CD4-positive, CD25-positive, alpha-beta regulatory T cell (primary cell): ENCODE data around the gene TET1. TPM values are rescaled to one million over a fixed set of nuclear protein-coding genes. Genes with fewer than 3 reads are reported as not detected.
A peak's percentile ranks its signal among the peaks of the same experiment; 100 is the strongest.

Source experiments
- ATAC-seq, 2 donors: fragments of 150-1000 bp; cut with Tn5 transposase; one replicate each; pipeline ENCODE4 v1.10.0; 2021; ENCODE audit warnings: low read depth in 2 of 2, moderate number of reproducible peaks in 2 of 2, moderate library complexity in 1 of 2
- DNase-seq, 3 donors: peaks; one replicate each; pipeline versions ENCODE4 v3.0.0 to v3.0.0-alpha.2; 2012 to 2022; ENCODE audit warnings: mixed read lengths in 1 of 3
- H3K27ac ChIP-seq: one replicate; pipeline ENCODE4 v1.7.0; 2013; ENCODE audit warnings: mild to moderate bottlenecking, low read length; ENCODE audit not compliant: insufficient read depth, poor library complexity, severe bottlenecking
- H3K27me3 ChIP-seq: one replicate; pipeline ENCODE4 v1.7.0; 2013; ENCODE audit warnings: low read length; ENCODE audit not compliant: control insufficient read depth, insufficient read depth
- H3K36me3 ChIP-seq: one replicate; pipeline ENCODE4 v1.7.0; 2013; ENCODE audit warnings: mild to moderate bottlenecking, low read length, moderate library complexity; ENCODE audit not compliant: control insufficient read depth, insufficient read depth
- H3K4me1 ChIP-seq: 2 replicates; pipeline ENCODE4 v1.7.0; 2013; ENCODE audit warnings: mild to moderate bottlenecking, low read length; ENCODE audit not compliant: insufficient read depth, control insufficient read depth, poor library complexity, severe bottlenecking
- H3K4me3 ChIP-seq: one replicate; pipeline ENCODE4 v1.7.0; 2013; ENCODE audit warnings: low read depth, mild to moderate bottlenecking, low read length, moderate library complexity
- H3K9me3 ChIP-seq, 2 experiments: 1 replicate in 1 of 2; 2 replicates in 1 of 2; pipeline ENCODE4 v1.7.0; 2013; ENCODE audit warnings: low read length in 2 of 2, mild to moderate bottlenecking in 1 of 2, moderate library complexity in 1 of 2; ENCODE audit not compliant: control insufficient read depth in 2 of 2
- H3K27ac Mint-ChIP-seq, 3 donors: one replicate each; pipeline ENCODE4 v1.8.0; 2020 to 2022; ENCODE audit warnings: mild to moderate bottlenecking in 3 of 3, mixed read lengths in 3 of 3, moderate library complexity in 2 of 3
- H3K27me3 Mint-ChIP-seq: one replicate; pipeline ENCODE4 v1.8.0; 2022; ENCODE audit warnings: mild to moderate bottlenecking, mixed read lengths
- H3K36me3 Mint-ChIP-seq: one replicate; pipeline ENCODE4 v1.8.0; 2020; ENCODE audit warnings: mixed read lengths
- H3K4me1 Mint-ChIP-seq, 4 donors: one replicate each; pipeline ENCODE4 v1.8.0; 2020 to 2022; ENCODE audit warnings: mixed read lengths in 4 of 4, mild to moderate bottlenecking in 1 of 4
- H3K4me3 Mint-ChIP-seq, 4 donors: one replicate each; pipeline ENCODE4 v1.8.0; 2020 to 2022; ENCODE audit warnings: mild to moderate bottlenecking in 4 of 4, mixed read lengths in 4 of 4, moderate library complexity in 3 of 4
- H3K9me3 Mint-ChIP-seq, 7 donors: one replicate each; pipeline ENCODE4 v1.8.0; 2020 to 2022; ENCODE audit warnings: mixed read lengths in 7 of 7, mild to moderate bottlenecking in 3 of 7, moderate library complexity in 2 of 7
- polyA plus RNA-seq, 4 donors: library from polyadenylated mRNA; unstranded; fragments of 300-500 nt; fragmentation: Illumina TruSeq; gene quantifications; one replicate each; pipeline ENCODE4 v1.2.3, GENCODE V29; 2021
- total RNA-seq: library from RNA; stranded (reverse); gene quantifications from one replicate; pipeline ENCODE4 v1.2.3, GENCODE V29; 2022

The TET1 gene
- total and polyA plus RNA-seq, 5 donors from 2014 or later: 0.95 to 4.3 (median 1.6) TPM

DNA sequence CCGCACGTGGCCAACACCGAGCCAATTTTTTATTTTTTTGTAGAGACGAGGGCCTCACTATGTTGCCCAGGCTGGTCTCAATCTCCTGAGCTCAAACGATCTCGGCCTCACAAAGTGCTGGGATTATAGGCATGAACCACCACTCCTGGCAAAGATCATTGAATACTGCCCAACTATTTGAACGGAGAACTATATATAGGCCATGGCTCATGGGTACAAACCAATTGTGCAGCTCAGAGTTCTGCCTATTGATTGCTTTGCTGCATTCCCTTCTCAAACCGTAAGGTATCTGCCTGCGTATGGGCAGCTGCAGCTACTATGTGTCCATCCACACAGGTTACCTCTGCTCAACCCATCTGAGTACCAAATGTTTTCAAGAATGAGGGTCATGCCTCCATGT, 23.2 kb upstream of the TET1 start:
- Mint-ChIP-seq H3K27ac (no peak overlapping the region), H3K4me3 (no peak overlapping the region), H3K27me3 (no peaks in the 10 kb centered on the region), H3K36me3 (no peaks in the 10 kb centered on the region), H3K9me3 (no peaks in the 10 kb centered on the region), H3K4me1 (peaks cover 0 to 5% (median 0%) of the 10 kb centered on the region in 4 donors)
- Histone ChIP-seq H3K9me3 (no peaks in the 10 kb centered on the region), H3K27ac (no peak overlapping the region), H3K36me3 (no peaks in the 10 kb centered on the region), H3K27me3 (no peaks in the 10 kb centered on the region), H3K4me1 (no peaks in the 10 kb centered on the region), H3K4me3 (no peak overlapping the region)
- ATAC-seq (no peak), DNase-seq (no peak)

DNA sequence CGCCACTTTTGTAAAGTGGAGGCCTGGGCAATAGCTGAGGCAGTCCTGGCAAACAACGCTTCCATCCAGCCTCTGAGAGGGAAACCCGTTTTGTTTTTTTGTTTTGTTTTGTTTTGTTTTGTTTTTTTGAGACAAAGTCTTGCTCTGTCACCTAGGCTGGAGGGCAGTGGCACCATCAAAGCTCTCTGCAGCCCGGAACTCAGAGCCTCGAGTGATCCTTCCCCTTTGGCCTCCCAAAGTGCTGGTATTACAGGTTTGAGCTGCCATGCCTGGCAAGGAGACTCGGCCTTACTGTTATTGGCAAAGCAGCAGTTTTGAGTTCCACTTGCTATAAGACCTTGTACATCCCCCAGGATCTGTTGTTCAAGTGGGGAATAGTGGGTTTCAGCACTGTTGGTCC, 22.3 kb upstream of the TET1 start:
- no peak overlapping the region for H3K4me3 Mint-ChIP-seq
- no peaks in the 10 kb centered on the region for H3K4me1 ChIP-seq
- no peaks in the 10 kb centered on the region for H3K27me3 ChIP-seq
- H3K36me3 ChIP-seq: no peaks in the 10 kb centered on the region
- H3K27me3 Mint-ChIP-seq: no peaks in the 10 kb centered on the region
- H3K27ac Mint-ChIP-seq: no peak overlapping the region
- no peak overlapping the region for H3K4me3 ChIP-seq
- H3K9me3 ChIP-seq: no peaks in the 10 kb centered on the region
- no peaks in the 10 kb centered on the region for H3K9me3 Mint-ChIP-seq
- ATAC-seq (no peak), DNase-seq (no peak)
- peaks cover 0 to under 1% (median 0%) of the 10 kb centered on the region in 4 donors for H3K4me1 Mint-ChIP-seq
- no peaks in the 10 kb centered on the region for H3K36me3 Mint-ChIP-seq
- H3K27ac ChIP-seq: no peak overlapping the region

DNA sequence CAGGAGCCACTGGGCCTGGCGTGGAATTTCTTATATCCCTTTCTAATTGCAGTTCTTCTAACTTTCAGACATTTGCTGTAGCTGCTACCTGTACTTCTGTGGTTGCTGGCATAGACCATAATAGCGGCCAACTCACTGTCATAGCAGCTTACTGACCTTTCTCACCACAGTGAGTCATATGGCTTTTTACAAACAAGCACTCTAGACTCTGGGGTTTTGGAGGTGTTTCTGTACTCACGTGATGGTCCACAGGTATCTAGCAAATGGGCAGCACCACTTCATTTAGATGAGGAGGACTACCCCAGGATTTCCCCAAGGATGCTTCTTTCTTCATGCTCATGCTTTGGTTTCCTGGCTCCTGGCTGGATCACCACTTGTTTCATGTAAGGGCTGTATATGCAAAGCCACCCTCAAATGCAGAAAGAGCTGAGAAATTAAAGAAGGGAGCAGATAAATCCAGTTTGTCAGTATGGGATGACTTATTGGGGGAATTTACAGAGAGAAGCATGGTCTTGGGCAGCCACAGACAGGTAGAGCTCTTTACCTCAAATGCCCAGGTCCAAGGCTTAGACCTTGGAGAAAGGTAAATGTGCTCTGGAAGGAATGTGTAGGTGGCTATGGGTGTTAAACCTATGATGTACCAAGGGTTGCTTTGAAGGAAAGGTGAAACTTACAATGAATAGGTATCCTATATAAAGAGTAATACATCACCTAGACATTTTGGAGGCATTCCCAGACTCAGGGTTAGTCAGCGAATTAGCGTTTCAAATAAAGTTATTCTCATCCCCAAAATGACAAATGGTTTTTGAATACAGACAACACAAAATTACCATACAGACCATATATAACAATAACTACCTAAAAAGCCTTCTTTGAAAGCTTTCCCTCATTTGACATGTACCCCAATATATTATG, 16.9 kb upstream of the TET1 start:
- Mint-ChIP-seq H3K27ac (no peak overlapping the region), H3K4me1 (no peaks in the 10 kb centered on the region), H3K27me3 (no peaks in the 10 kb centered on the region), H3K36me3 (no peaks in the 10 kb centered on the region), H3K4me3 (no peak overlapping the region), H3K9me3 (no peaks in the 10 kb centered on the region)
- ATAC-seq (no peak), DNase-seq (no peak)
- Histone ChIP-seq H3K36me3 (no peaks in the 10 kb centered on the region), H3K9me3 (no peaks in the 10 kb centered on the region), H3K4me3 (no peak overlapping the region), H3K27ac (no peak overlapping the region), H3K4me1 (no peaks in the 10 kb centered on the region), H3K27me3 (no peaks in the 10 kb centered on the region)

DNA sequence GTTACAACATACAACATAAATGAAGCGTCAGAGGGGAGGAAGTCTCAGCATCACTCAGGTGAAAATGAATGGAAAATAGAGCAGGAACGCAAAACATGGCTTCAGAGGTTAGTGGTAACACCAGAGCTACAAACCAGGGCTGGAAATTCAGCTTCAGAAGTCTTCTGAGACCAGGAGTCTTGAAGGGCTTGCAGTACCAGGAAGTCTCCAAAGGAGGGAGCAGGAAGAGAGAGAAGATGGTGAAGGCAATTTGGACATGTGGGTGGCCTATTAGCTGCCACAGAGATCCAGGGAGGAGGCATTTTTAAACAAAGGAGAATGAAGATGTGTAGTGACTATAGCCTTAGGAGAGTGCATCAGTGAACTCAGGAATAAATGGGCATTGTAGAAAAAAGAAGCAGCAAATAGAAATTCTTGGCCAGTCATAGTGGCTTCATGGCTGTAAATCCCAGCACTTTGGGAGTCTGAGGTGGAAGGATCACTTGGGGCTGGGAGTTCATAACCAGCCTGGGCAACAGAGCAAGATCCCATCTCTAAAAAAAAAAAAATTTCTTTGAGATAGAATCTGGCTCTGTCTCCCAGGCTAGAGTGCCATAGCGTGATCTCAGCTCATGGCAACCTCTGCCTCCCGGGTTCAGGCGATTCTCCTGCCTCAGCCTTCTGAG, 9.3 kb upstream of the TET1 start:
- Mint-ChIP-seq H3K27ac (no peak overlapping the region), H3K9me3 (peaks cover 0 to 2% (median 0%) of the 10 kb centered on the region in 7 donors), H3K4me1 (peaks cover 0 to 2% (median under 1%) of the 10 kb centered on the region in 4 donors), H3K4me3 (no peak overlapping the region), H3K27me3 (peaks cover 9% of the 10 kb centered on the region), H3K36me3 (no peaks in the 10 kb centered on the region)
- DNase-seq (peak; percentile 11 to 73 (median 51)), ATAC-seq (peak; percentile 53 to 62)
- Histone ChIP-seq H3K36me3 (no peaks in the 10 kb centered on the region), H3K4me3 (no peak overlapping the region), H3K27ac (no peak overlapping the region), H3K27me3 (no peaks in the 10 kb centered on the region), H3K4me1 (no peaks in the 10 kb centered on the region), H3K9me3 (no peaks in the 10 kb centered on the region)

DNA sequence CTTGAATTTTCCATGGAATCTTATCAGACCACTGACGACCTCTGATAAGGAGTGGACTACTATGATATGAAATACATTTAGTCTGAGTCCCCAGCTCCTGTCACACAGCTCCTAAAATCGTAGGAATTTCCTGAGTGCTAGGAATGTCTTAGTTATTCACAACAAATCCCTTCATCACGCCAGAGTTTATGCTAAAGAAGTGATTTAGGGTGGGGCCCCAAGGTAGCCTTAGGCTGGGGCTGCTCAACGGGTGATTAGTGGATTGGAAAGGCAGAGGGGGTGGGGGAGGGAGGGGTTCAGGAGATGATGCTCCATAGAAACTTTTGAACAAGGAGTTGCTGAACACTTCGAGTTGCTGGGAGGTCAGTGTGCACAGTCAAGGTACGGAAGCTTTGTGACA, 7.0 kb upstream of the TET1 start:
- H3K4me1 Mint-ChIP-seq: peaks cover 0 to 2% (median under 1%) of the 10 kb centered on the region in 4 donors
- Histone ChIP-seq H3K4me3 (no peak overlapping the region), H3K9me3 (no peaks in the 10 kb centered on the region), H3K27me3 (no peaks in the 10 kb centered on the region), H3K36me3 (no peaks in the 10 kb centered on the region), H3K27ac (no peak overlapping the region), H3K4me1 (no peaks in the 10 kb centered on the region)
- H3K27me3 Mint-ChIP-seq: peaks cover 30% of the 10 kb centered on the region
- H3K9me3 Mint-ChIP-seq: peaks cover 0 to 3% (median 0%) of the 10 kb centered on the region in 7 donors
- DNase-seq (no peak), ATAC-seq (no peak)
- no peak overlapping the region for H3K27ac Mint-ChIP-seq
- no peak overlapping the region for H3K4me3 Mint-ChIP-seq
- no peaks in the 10 kb centered on the region for H3K36me3 Mint-ChIP-seq

DNA sequence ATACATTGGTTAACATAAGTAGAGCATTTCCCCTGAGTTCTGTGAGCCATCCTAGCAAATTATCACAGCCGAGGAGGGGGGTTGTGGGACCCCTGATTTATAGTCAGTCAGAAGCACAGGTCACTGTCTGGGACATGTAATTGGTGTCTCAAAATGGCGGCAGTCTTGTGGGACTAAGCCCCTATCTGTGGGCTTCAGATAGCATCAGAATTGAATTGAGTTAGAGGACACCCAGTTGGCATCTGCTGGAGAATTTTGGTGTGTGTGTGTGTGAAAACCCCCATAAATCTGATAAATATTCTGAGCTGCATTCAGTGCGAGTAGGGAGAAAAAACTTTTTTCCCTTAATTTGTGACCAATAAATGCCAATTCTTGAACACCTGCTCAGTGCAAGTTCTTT, 6.5 kb upstream of the TET1 start:
- no peak overlapping the region for H3K4me3 ChIP-seq
- no peaks in the 10 kb centered on the region for H3K9me3 ChIP-seq
- Mint-ChIP-seq H3K9me3 (peaks cover 0 to 4% (median 0%) of the 10 kb centered on the region in 7 donors), H3K27ac (no peak overlapping the region), H3K27me3 (peaks cover 35% of the 10 kb centered on the region), H3K4me1 (peaks cover 0 to 2% (median under 1%) of the 10 kb centered on the region in 4 donors), H3K4me3 (no peak overlapping the region), H3K36me3 (no peaks in the 10 kb centered on the region)
- H3K27me3 ChIP-seq: peaks cover 2% of the 10 kb centered on the region
- ATAC-seq (no peak), DNase-seq (no peak)
- no peaks in the 10 kb centered on the region for H3K36me3 ChIP-seq
- no peak overlapping the region for H3K27ac ChIP-seq
- no peaks in the 10 kb centered on the region for H3K4me1 ChIP-seq

DNA sequence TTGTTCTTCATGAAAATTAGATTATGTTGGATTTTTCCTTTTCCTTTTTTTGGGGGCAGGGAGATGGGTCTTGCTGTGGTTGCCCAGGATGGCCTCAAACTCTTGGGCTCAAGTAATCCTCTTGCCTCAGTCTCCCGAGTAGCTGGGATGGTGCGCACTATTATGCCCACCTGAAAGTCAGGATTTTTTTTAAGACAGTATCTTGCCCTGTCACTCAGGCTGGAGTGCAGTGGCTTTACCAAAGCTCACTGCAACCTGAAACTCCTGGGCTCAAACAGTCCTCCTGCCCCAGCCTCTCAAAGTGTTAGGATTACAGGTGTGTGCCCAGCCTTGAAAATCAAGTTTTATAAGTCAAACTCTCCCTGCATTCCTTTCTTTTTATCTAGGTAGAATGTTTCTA, 1.7 kb upstream of the TET1 start:
- H3K4me1 ChIP-seq: peaks cover 24% of the 10 kb centered on the region
- no peak overlapping the region for H3K27ac ChIP-seq
- no peak for DNase-seq
- Mint-ChIP-seq H3K36me3 (peaks cover 3% of the 10 kb centered on the region), H3K4me1 (peaks cover 0 to 30% (median 24%) of the 10 kb centered on the region in 4 donors), H3K27me3 (peaks cover 65% of the 10 kb centered on the region), H3K4me3 (peak overlapping the region in 2 of 4 donors; percentile 10 to 52), H3K9me3 (peaks cover 0 to 7% (median 0%) of the 10 kb centered on the region in 7 donors), H3K27ac (no peak overlapping the region)
- peaks cover 15% of the 10 kb centered on the region for H3K27me3 ChIP-seq
- H3K4me3 ChIP-seq: no peak overlapping the region
- ATAC-seq: no peak
- H3K36me3 ChIP-seq: no peaks in the 10 kb centered on the region
- H3K9me3 ChIP-seq: no peaks in the 10 kb centered on the region
